Transverse colon (tissue), 4 donors: ENCODE measurements around the gene PRKAR1B. TPM values are rescaled to one million over a fixed set of nuclear protein-coding genes. Genes with fewer than 3 reads are reported as not detected.
A peak's percentile ranks its signal among the peaks of the same experiment; 100 is the strongest.

ENCODE experiments used
- DNase-seq: peaks from one replicate; pipeline ENCODE4 v3.0.0-alpha.2; 2019
- H3K27ac ChIP-seq, 4 donors: fragments of 200-600 bp; sonication (generic); 2 replicates each; pipeline ENCODE4 v1.5.1; 2016 to 2018; ENCODE audit warnings: inconsistent platforms in 4 of 4
- H3K27me3 ChIP-seq: fragments of 200-600 bp; sonication (generic); 2 replicates; pipeline ENCODE4 v1.5.1; 2017; ENCODE audit warnings: inconsistent platforms
- H3K36me3 ChIP-seq, 4 donors: fragments of 200-600 bp; sonication (generic); 2 replicates each; pipeline ENCODE4 v1.5.1; 2017 to 2019; ENCODE audit warnings: inconsistent platforms in 4 of 4
- H3K4me1 ChIP-seq, 4 donors: fragments of 200-600 bp; sonication (generic); 2 replicates each; pipeline ENCODE4 v1.5.1; 2017 to 2020; ENCODE audit warnings: inconsistent platforms in 4 of 4
- H3K4me3 ChIP-seq, 4 donors: fragments of 200-600 bp; sonication (generic); 1 replicate in 1 of 4; 2 replicates in 3 of 4; pipeline versions ENCODE4 v1.5.1 to v1.6.1; 2017 to 2019; ENCODE audit warnings: inconsistent platforms in 4 of 4
- H3K9me3 ChIP-seq, 2 donors: fragments of 200-600 bp; sonication (generic); 2 replicates each; pipeline ENCODE4 v1.5.1; 2017 to 2019; ENCODE audit warnings: inconsistent platforms in 2 of 2
- CTCF ChIP-seq, 5 experiments: fragments of 200-600 bp in 3 of 5; fragments of 450-650 bp in 2 of 5; sonication (generic) in 3 of 5; IDR thresholded peaks; 1 replicate in 2 of 5; 2 replicates in 3 of 5; pipeline ENCODE4 v1.5.1; 2016 to 2017; ENCODE audit warnings: antibody characterized with exemption in 5 of 5, inconsistent platforms in 3 of 5, mild to moderate bottlenecking in 2 of 5, moderate library complexity in 1 of 5
- EP300 ChIP-seq: sonication (generic); formaldehyde crosslinking; IDR thresholded peaks from one replicate; pipeline ENCODE4 v1.6.1; 2017; ENCODE audit warnings: antibody characterized with exemption, low read depth
- POLR2A ChIP-seq: fragments of 450-650 bp; IDR thresholded peaks from one replicate; pipeline ENCODE4 v1.6.1; 2016; ENCODE audit warnings: antibody characterized with exemption, mild to moderate bottlenecking, moderate library complexity
- POLR2AphosphoS5 ChIP-seq, 3 donors: sonication (generic); formaldehyde crosslinking; IDR thresholded peaks; one replicate each; pipeline ENCODE4 v1.6.1; 2016; ENCODE audit warnings: antibody characterized with exemption in 3 of 3
- WGBS, 2 donors: methylation state at CpG; one replicate each; pipeline ENCODE4 v1.1.5; 2018; ENCODE audit warnings: low coverage in 1 of 2; 5-methylcytosine and 5-hydroxymethylcytosine counted together
- in situ Hi-C, 4 donors: fragments of 200-750 bp; cut with MboI; loops; one replicate each; pipeline versions ENCODE4 v1.15.0 to v1.15.1; 2017; ENCODE audit warnings: low sequenced_read_pairs in 3 of 4, low pct_ligation_motif_present in 1 of 4, low pct_unique_long_range_greater_than_20kb in 1 of 4
- intact Hi-C: fragments of 100-400 bp; cut with DNase I; formaldehyde crosslinking; loops from one replicate; pipeline ENCODE4 v1.15.1; 2023; ENCODE audit warnings: low total_unique reads
- total RNA-seq, 4 donors: library from RNA; depleted of rRNA; stranded (reverse); fragments of >200 nt; gene quantifications; one replicate each; pipeline ENCODE4 v1.1.0, GENCODE V29; 2016

Gene PRKAR1B
- total RNA-seq, 4 donors from 2014 or later, result 15.7 to 53.9 (median 16.9) TPM

GRCh38 chr7:522071-522950 is 204.8 kb downstream of the PRKAR1B start:
- TF ChIP-seq POLR2A, result peak; percentile 5
- peak in 3 of 5 experiments; percentile 9 to 24 (median 18) for TF ChIP-seq CTCF (IDR thresholded peaks at IDR 0.05)
- no peak for TF ChIP-seq POLR2AphosphoS5 (IDR thresholded peaks at IDR 0.05)
- no peak for TF ChIP-seq EP300
- peaks cover 37% of the 10 kb centered on the region for H3K27me3 ChIP-seq
- 0 to 2% methylated on average over 1 to 49 of the region's 91 CpGs for WGBS, 2 donors
- peaks cover 20 to 41% (median 33%) of the 10 kb centered on the region in 4 donors for H3K4me1 ChIP-seq
- peak; percentile 65 for DNase-seq
- in situ Hi-C loops, result no loop called here
- no peaks in the 10 kb centered on the region for H3K9me3 ChIP-seq
- peak overlapping the region in 3 of 4 donors; percentile 13 to 97 (median 27) for H3K27ac ChIP-seq
- peak overlapping the region; percentile 23 to 53 (median 34) for H3K4me3 ChIP-seq
- no peaks in the 10 kb centered on the region for H3K36me3 ChIP-seq
- intact Hi-C loops, result no loop called here

- in situ Hi-C loops (no loop called here), intact Hi-C loops (no loop called here)
- peak overlapping the region; percentile 23 to 84 (median 41) for H3K4me3 ChIP-seq
- no peak for TF ChIP-seq CTCF (IDR thresholded peaks at IDR 0.05)
- TF ChIP-seq POLR2AphosphoS5 (IDR thresholded peaks at IDR 0.05), result no peak
- no peak for TF ChIP-seq POLR2A
- TF ChIP-seq EP300, result no peak
- H3K4me1 ChIP-seq, result peaks cover 23 to 44% (median 36%) of the 10 kb centered on the region in 4 donors
- DNase-seq, result peak; percentile 55
- no peaks in the 10 kb centered on the region for H3K36me3 ChIP-seq
- WGBS, 2 donors, result 13% methylated on average over 61 of the region's 72 CpGs; no CpG with 5 or more reads in 1 of the 2 donors
- peaks cover 37% of the 10 kb centered on the region for H3K27me3 ChIP-seq
- H3K9me3 ChIP-seq, result no peaks in the 10 kb centered on the region
- H3K27ac ChIP-seq, result peak overlapping the region in 3 of 4 donors; percentile 13 to 97 (median 27)
Observed at GRCh38 chr7:521221-522070, 205.6 kb downstream of the PRKAR1B start.

- H3K9me3 ChIP-seq, result no peaks in the 10 kb centered on the region
- H3K4me3 ChIP-seq, result peak overlapping the region in 3 of 4 donors; percentile 45 to 84 (median 65)
- H3K36me3 ChIP-seq, result no peaks in the 10 kb centered on the region
- H3K4me1 ChIP-seq, result peaks cover 30 to 52% (median 44%) of the 10 kb centered on the region in 4 donors
- in situ Hi-C loops, result no loop called here
- intact Hi-C loops, result no loop called here
- peak overlapping the region; percentile 86 to 97 (median 90) for H3K27ac ChIP-seq
- no peak for DNase-seq
- WGBS, 2 donors, result 3 to 12% methylated on average over 12 to 32 of the region's 63 CpGs
- peaks cover 37% of the 10 kb centered on the region for H3K27me3 ChIP-seq
- no peak for TF ChIP-seq CTCF (IDR thresholded peaks at IDR 0.05)
- no peak for TF ChIP-seq POLR2AphosphoS5 (IDR thresholded peaks at IDR 0.05)
- no peak for TF ChIP-seq POLR2A
- TF ChIP-seq EP300, result no peak
Observed at GRCh38 chr7:520503-521161, 206.4 kb downstream of the PRKAR1B start.
